ENCODE results near the gene RHO. TPM values are rescaled to one million over a fixed set of nuclear protein-coding genes. Genes with fewer than 3 reads are reported as not detected.
"Not testable (repeated sequence)": the region's sequence is repeated elsewhere in the genome, so short reads cannot be mapped to it uniquely, and the experiment has no call there.

RHO gene
- total RNA-seq, 1 donor = not detected

DNA sequence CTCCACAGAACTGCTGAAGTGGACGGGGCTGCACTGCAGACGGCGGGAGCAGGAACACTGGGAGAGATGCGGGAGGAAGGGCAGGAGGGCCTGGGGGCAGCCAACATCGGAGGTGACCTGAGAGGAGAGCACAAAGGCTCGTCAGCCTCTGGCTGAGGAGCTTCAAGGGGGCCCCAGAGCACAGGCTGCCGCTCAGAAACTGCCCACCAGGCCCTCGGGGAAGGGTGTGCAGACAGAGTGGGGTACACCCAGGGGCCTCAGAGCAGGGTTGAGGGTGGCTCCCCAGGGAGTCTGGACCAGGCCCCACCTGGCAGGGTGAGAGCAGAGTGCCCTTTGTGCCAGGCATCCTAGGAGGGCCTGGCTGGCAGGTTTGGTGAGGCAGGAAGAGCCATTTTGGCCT is 14.7 kb upstream of the RHO start:
- Histone ChIP-seq H3K27ac (ENCODE audit: low read depth, low read length) (no peak overlapping the region), H2AFZ (ENCODE audit: low read length) (no peak overlapping the region), H3K36me3 (ENCODE audit: insufficient read depth, low read length) (peaks cover 6% of the 10 kb centered on the region), H3K27me3 (ENCODE audit: insufficient read depth, low read length) (no peaks in the 10 kb centered on the region), H3K4me3 (ENCODE audit: insufficient read depth, low read length) (no peak overlapping the region), H4K20me1 (ENCODE audit: insufficient read depth, low read length) (no peaks in the 10 kb centered on the region), H3K79me2 (ENCODE audit: insufficient read depth, low read length) (no peaks in the 10 kb centered on the region), H3K4me1 (ENCODE audit: insufficient read depth, low read length) (no peaks in the 10 kb centered on the region), H3K9me3 (ENCODE audit: low read depth, low read length) (no peaks in the 10 kb centered on the region), H3K4me2 (ENCODE audit: insufficient read depth, low read length) (no peak overlapping the region)
- TF ChIP-seq, protein P1, sequence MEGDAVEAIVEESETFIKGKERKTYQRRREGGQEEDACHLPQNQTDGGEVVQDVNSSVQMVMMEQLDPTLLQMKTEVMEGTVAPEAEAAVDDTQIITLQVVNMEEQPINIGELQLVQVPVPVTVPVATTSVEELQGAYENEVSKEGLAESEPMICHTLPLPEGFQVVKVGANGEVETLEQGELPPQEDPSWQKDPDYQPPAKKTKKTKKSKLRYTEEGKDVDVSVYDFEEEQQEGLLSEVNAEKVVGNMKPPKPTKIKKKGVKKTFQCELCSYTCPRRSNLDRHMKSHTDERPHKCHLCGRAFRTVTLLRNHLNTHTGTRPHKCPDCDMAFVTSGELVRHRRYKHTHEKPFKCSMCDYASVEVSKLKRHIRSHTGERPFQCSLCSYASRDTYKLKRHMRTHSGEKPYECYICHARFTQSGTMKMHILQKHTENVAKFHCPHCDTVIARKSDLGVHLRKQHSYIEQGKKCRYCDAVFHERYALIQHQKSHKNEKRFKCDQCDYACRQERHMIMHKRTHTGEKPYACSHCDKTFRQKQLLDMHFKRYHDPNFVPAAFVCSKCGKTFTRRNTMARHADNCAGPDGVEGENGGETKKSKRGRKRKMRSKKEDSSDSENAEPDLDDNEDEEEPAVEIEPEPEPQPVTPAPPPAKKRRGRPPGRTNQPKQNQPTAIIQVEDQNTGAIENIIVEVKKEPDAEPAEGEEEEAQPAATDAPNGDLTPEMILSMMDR (IDR thresholded peaks at IDR 0.05; ENCODE audit: extremely low read depth, low read depth, low read length) = no peak
- DNase-seq (ENCODE audit: insufficient read length, low spot score, missing footprints) = no peak

DNA sequence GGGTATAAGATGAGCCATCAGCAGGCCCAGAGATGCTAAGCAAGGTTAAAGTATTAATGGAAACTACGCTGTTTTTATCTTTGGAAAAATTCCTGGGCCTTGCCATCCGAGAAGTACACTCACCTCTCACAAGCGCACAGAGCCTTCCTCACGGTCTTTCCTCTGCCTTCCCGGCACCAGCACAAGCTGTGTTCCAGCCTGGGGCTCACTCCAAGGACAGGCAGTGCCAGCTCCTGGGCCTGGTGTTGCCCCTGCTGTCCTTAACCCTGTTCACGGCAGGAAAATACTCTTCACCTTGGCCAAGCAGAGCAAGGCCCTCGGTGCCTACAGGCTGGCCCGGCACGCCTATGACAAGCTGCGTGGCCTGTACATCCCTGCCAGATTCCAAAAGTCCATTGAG is 14.3 kb upstream of the RHO start:
- no peak overlapping the region for H2AFZ ChIP-seq (ENCODE audit: low read length)
- no peaks in the 10 kb centered on the region for H3K27me3 ChIP-seq (ENCODE audit: insufficient read depth, low read length)
- H4K20me1 ChIP-seq (ENCODE audit: insufficient read depth, low read length) = no peaks in the 10 kb centered on the region
- TF ChIP-seq, protein P1 (IDR thresholded peaks at IDR 0.05; ENCODE audit: extremely low read depth, low read depth, low read length) = no peak
- H3K4me1 ChIP-seq (ENCODE audit: insufficient read depth, low read length) = no peaks in the 10 kb centered on the region
- H3K27ac ChIP-seq (ENCODE audit: low read depth, low read length) = no peak overlapping the region
- H3K36me3 ChIP-seq (ENCODE audit: insufficient read depth, low read length) = peaks cover 6% of the 10 kb centered on the region
- no peaks in the 10 kb centered on the region for H3K9me3 ChIP-seq (ENCODE audit: low read depth, low read length)
- H3K79me2 ChIP-seq (ENCODE audit: insufficient read depth, low read length) = no peaks in the 10 kb centered on the region
- H3K4me2 ChIP-seq (ENCODE audit: insufficient read depth, low read length) = no peak overlapping the region
- no peak overlapping the region for H3K4me3 ChIP-seq (ENCODE audit: insufficient read depth, low read length)
- DNase-seq (ENCODE audit: insufficient read length, low spot score, missing footprints) = peak; percentile 26

DNA sequence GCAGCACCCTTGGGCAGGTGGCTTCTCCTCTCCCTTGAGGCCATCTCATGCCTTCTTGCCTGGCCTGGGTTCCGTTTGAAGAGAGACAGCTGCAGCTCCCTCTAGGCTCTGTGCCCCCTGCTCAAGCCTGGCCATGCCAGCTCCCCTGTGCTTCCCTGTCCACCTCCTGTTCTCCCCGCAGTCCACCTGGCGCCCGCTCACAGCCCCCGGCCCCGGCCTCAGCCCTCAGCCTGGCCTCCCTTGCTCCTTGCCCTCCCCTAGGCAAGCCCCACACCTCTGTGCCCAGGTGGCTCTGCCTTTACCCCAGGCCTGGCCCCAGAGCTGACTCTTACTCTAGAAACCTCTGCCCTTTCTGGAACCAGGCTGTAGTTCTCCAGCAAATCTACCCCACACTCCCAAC is 13.9 kb upstream of the RHO start:
- H3K36me3 ChIP-seq (ENCODE audit: insufficient read depth, low read length) = peaks cover 6% of the 10 kb centered on the region
- no peak overlapping the region for H2AFZ ChIP-seq (ENCODE audit: low read length)
- no peaks in the 10 kb centered on the region for H3K9me3 ChIP-seq (ENCODE audit: low read depth, low read length)
- no peak overlapping the region for H3K27ac ChIP-seq (ENCODE audit: low read depth, low read length)
- no peak overlapping the region for H3K4me3 ChIP-seq (ENCODE audit: insufficient read depth, low read length)
- no peaks in the 10 kb centered on the region for H4K20me1 ChIP-seq (ENCODE audit: insufficient read depth, low read length)
- DNase-seq (ENCODE audit: insufficient read length, low spot score, missing footprints) = no peak
- no peaks in the 10 kb centered on the region for H3K4me1 ChIP-seq (ENCODE audit: insufficient read depth, low read length)
- no peaks in the 10 kb centered on the region for H3K79me2 ChIP-seq (ENCODE audit: insufficient read depth, low read length)
- no peak overlapping the region for H3K4me2 ChIP-seq (ENCODE audit: insufficient read depth, low read length)
- TF ChIP-seq, protein P1 (IDR thresholded peaks at IDR 0.05; ENCODE audit: extremely low read depth, low read depth, low read length) = no peak
- H3K27me3 ChIP-seq (ENCODE audit: insufficient read depth, low read length) = no peaks in the 10 kb centered on the region

DNA sequence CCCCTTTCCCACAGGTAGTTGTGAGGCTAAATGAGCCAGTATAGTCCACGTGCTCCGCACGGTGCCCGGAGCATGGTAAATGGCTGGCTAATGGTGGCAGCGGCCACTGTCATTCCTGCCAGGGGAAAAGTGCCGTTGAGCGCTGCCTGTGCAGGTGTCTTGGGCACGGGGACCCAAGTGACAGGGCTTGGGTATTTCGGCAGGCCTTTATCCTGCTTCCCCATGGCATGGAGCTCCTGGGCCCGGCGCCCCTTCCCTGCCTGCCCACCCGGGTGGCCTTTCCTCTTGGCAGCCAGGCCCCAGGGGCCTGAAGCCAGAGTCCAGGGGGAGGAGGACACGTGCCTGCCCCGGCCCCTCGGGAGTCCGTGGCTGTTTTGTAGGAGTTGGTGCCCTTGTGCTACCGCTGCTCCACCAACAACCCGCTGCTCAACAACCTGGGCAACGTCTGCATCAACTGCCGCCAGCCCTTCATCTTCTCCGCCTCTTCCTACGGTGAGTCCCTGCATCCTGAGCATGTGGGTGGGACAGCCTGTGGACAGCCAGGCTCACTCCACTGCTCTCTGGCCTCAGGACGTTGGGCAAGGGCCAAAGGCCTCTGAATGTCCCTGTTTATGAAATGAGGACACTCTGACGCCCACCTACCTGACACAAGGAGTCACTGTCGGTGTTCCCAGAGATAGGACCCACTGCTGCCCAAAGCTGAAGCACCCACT is 13.2 kb upstream of the RHO start:
- H3K4me2 ChIP-seq (ENCODE audit: insufficient read depth, low read length); H3K27ac ChIP-seq (ENCODE audit: low read depth, low read length); H2AFZ ChIP-seq (ENCODE audit: low read length); DNase-seq (ENCODE audit: insufficient read length, low spot score, missing footprints); H3K4me3 ChIP-seq (ENCODE audit: insufficient read depth, low read length); H4K20me1 ChIP-seq (ENCODE audit: insufficient read depth, low read length); H3K4me1 ChIP-seq (ENCODE audit: insufficient read depth, low read length); H3K79me2 ChIP-seq (ENCODE audit: insufficient read depth, low read length); H3K27me3 ChIP-seq (ENCODE audit: insufficient read depth, low read length); H3K36me3 ChIP-seq (ENCODE audit: insufficient read depth, low read length); H3K9me3 ChIP-seq (ENCODE audit: low read depth, low read length): not testable (repeated sequence)

DNA sequence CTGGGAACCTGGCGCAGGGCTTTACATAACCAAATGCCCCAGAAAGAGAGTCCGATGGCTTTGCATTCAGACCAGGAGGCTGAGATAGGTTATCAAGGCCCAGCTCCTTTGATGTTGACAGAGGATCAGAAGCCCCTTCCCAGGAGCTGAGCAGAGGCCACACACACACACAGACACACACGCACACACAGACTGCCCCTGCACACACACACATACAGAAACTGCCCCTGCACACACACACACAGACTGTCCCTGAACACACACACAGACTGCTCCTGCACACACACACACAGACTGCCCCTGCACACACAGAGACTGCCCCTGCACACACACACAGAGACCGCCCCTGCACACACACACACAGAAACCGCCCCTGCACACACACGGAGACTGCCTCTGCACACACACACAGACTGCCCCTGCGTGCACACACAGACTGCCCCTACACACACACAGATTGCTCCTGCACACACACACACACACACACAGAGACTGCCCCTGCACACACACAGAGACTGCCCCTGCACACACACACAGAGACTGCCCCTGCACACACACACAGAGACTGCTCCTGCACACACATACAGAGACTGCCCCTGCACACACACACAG is 12.5 kb upstream of the RHO start:
- not testable (repeated sequence) for H2AFZ ChIP-seq (ENCODE audit: low read length); H3K9me3 ChIP-seq (ENCODE audit: low read depth, low read length); H3K27me3 ChIP-seq (ENCODE audit: insufficient read depth, low read length); H3K27ac ChIP-seq (ENCODE audit: low read depth, low read length); H3K79me2 ChIP-seq (ENCODE audit: insufficient read depth, low read length); H3K4me3 ChIP-seq (ENCODE audit: insufficient read depth, low read length); H3K36me3 ChIP-seq (ENCODE audit: insufficient read depth, low read length); H4K20me1 ChIP-seq (ENCODE audit: insufficient read depth, low read length); DNase-seq (ENCODE audit: insufficient read length, low spot score, missing footprints); H3K4me1 ChIP-seq (ENCODE audit: insufficient read depth, low read length); H3K4me2 ChIP-seq (ENCODE audit: insufficient read depth, low read length)
